ENCODE measurements around the gene GDE1. TPM values are rescaled to one million over a fixed set of nuclear protein-coding genes. Genes with fewer than 3 reads are reported as not detected.

The GDE1 gene
- total and polyA plus RNA-seq, 9 of the 15 experiments (the other 6 are each of a cell fraction or from before 2014, with no cell fraction given), result 18.8 to 40.5 (median 22.3) TPM

GRCh38 chr16:19555186-19555937 lies 33.5 kb upstream of the GDE1 start, which contains the start of gene VPS35L:
Gene VPS35L (plus strand): TSS chr16:19555703. CDS start chr16:19555730, 27 bp downstream.
- Histone ChIP-seq H4K20me1 (replicated peaks; ENCODE audit: control insufficient read depth, insufficient read depth, low read length) (no peaks in the 10 kb centered on the region), H3K27ac (ENCODE audit: extremely low read depth, low read depth, low read length) (peak within 1 kb of the TSS; percentile 89), H3K9me3 (replicated peaks; ENCODE audit: control insufficient read depth, insufficient read depth, low read depth, low read length) (no peaks in the 10 kb centered on the region), H3K4me2 (ENCODE audit: insufficient read depth, low read length) (peak within 1 kb of the TSS; percentile 88), H3K9ac (ENCODE audit: insufficient read depth in 1 of 2, low read depth in 2 of 2, low read length in 2 of 2) (peak within 1 kb of the TSS; percentile 90 to 95), H2AFZ (ENCODE audit: low read depth, low read length) (peak within 1 kb of the TSS; percentile 96), H3K4me1 (replicated peaks in 1 of 2; ENCODE audit: control insufficient read depth in 2 of 2, insufficient read depth in 2 of 2, low read length in 2 of 2) (peaks cover 0 to 8% of the 10 kb centered on the region in 2 experiments; a peak in 3 of 5 replicates), H3K27me3 (ENCODE audit: control insufficient read depth in 2 of 2, insufficient read depth in 2 of 2, low read length in 2 of 2) (no peaks in the 10 kb centered on the region), H3K36me3 (ENCODE audit: control insufficient read depth, insufficient read depth, low read length) (peaks cover 18% of the 10 kb centered on the region; the same call in 2 of the 3 replicates), H3K9me1 (ENCODE audit: control insufficient read depth, insufficient read depth, low read length) (no peaks in the 10 kb centered on the region), H3K79me2 (ENCODE audit: control insufficient read depth, insufficient read depth, low read length) (no peaks in the 10 kb centered on the region; the same call in 2 of the 3 replicates), H3K4me3 (peak within 1 kb of the TSS; percentile 67)
- WGBS (ENCODE audit: insufficient coverage, low coverage, missing lambda C conversion rate), result 17% methylated on average over 38 of the region's 53 CpGs
- ChIA-PET CTCF (ENCODE audit: low intra/inter-chr PET ratio) (no interaction called here), POLR2A (interaction anchor here (0.5 to 1.2 kb wide), 17 partner anchors 10 to 756 kb away, joined by 3 to 10 read pairs (median 3); partner anchors contain the start of gene GDE1)
- ATAC-seq (peak; percentile 98), FAIRE-seq (peak; percentile 87), DNase-seq (ENCODE audit: extremely low read depth in 1 of 4, low spot score in 3 of 4) (peak; percentile 85 to 96 (median 88))
- intact Hi-C loops (cut with micrococcal nuclease), result no loop called here
- in situ Hi-C loops (cut with MboI), result no loop called here
- no TSS peak for BruUV-seq (replicated peaks)
- TF ChIP-seq KDM5B (IDR thresholded peaks at IDR 0.05; ENCODE audit: insufficient replicate concordance, low read depth, low read length), result peak; percentile 64
- TF ChIP-seq ZNF551 (CRISPR knock-in tag; IDR thresholded peaks at IDR 0.05), result no peak
- peak; percentile 75 for TF ChIP-seq CREB1 (IDR thresholded peaks at IDR 0.05)
- TF ChIP-seq CREB1 (CRISPR knock-in tag; IDR thresholded peaks at IDR 0.05), result peak; percentile 66; the same call in 1 of the 2 replicates
- TF ChIP-seq NRF1 (conservative IDR thresholded peaks at IDR 0.05 in 1 of 2, IDR thresholded peaks at IDR 0.05 in 1 of 2), result peak; percentile 50 to 73
- TF ChIP-seq RBM39 (optimal IDR thresholded peaks at IDR 0.05; ENCODE audit: low read depth, low read length), result peak; percentile 35
- no peak for TF ChIP-seq ID3 (CRISPR knock-in tag; IDR thresholded peaks at IDR 0.05)
- peak; percentile 92 for TF ChIP-seq ID3 (tag; IDR thresholded peaks at IDR 0.05)
- TF ChIP-seq VEZF1 (CRISPR knock-in tag; IDR thresholded peaks at IDR 0.05), result peak; percentile 67
- no peak for TF ChIP-seq U2AF1 (optimal IDR thresholded peaks at IDR 0.05; ENCODE audit: low read depth, low read length)
- peak; percentile 37; the same call in 1 of the 2 replicates for TF ChIP-seq ZBTB7A (IDR thresholded peaks at IDR 0.05; ENCODE audit: borderline replicate concordance, control insufficient read depth, low read depth, low read length)
- TF ChIP-seq ETS1 (conservative IDR thresholded peaks at IDR 0.05; ENCODE audit: control insufficient read depth, low read depth, low read length), result peak; percentile 89; the same call in 1 of the 2 replicates
- TF ChIP-seq ZNF384 (IDR thresholded peaks at IDR 0.05; ENCODE audit: low read depth, low read length), result no peak
- TF ChIP-seq ZNF584 (CRISPR knock-in tag; IDR thresholded peaks at IDR 0.05; ENCODE audit: low read depth), result peak; percentile 81; the same call in 1 of the 2 replicates
